GM23338 (cell line): ENCODE results near the gene SEPHS1.

ENCODE experiments used
- EZH2 ChIP-seq: fragments of 200-600 bp; sonication (generic); IDR thresholded peaks from one replicate; pipeline ENCODE4 v1.8.0; 2017; ENCODE audit warnings: antibody characterized with exemption, mild to moderate bottlenecking, low read depth; ENCODE audit not compliant: unreplicated experiment
- POLR2AphosphoS5 ChIP-seq: IDR thresholded peaks from 2 replicates; pipeline ENCODE4 v1.6.1; 2016; ENCODE audit warnings: antibody characterized with exemption, low read depth
- TF ChIP-seq, protein P1 (sequence below), 2 experiments: fragments of 200-600 bp in 1 of 2; sonication (generic) in 1 of 2; conservative IDR thresholded peaks; 2 replicates each; pipeline versions ENCODE4 v1.5.1 to v1.6.1; 2016 to 2017; ENCODE audit warnings: antibody characterized with exemption in 2 of 2, low read depth in 2 of 2, mild to moderate bottlenecking in 2 of 2, moderate library complexity in 1 of 2

DNA sequence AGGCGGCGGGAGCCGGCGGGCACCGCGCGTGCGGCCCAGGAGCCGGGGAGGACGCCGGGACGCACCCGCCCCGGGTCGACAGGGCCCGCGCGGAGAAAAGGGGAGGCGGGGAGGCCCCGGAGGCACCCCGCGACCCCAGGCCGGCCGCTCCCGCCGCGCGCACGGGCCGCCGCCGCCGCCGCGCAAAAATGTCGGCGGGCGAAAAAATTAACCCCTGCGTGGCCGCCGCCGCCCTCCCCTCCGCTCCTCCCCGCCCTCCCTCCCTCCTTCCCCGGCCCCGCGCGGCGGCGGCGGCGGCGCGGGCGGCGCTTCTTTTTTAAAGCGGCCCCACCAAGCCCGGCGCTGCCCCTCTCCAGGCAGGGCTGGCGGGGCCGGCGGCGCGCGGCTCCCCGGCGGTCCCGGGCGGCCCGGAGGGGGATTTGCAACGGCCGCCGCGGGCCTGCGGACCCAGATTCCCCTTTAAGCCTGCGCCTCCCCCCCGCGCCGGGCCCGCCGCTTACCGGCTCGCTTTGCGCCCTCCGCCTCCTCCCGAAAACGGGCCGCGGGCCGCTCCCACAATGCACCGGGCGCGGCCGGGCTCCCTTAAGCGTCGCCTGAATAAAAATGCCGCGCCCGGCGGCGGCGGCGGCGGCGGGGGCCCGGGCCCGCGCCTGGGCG lies 465 bp downstream of the SEPHS1 start:
- TF ChIP-seq, protein P1, sequence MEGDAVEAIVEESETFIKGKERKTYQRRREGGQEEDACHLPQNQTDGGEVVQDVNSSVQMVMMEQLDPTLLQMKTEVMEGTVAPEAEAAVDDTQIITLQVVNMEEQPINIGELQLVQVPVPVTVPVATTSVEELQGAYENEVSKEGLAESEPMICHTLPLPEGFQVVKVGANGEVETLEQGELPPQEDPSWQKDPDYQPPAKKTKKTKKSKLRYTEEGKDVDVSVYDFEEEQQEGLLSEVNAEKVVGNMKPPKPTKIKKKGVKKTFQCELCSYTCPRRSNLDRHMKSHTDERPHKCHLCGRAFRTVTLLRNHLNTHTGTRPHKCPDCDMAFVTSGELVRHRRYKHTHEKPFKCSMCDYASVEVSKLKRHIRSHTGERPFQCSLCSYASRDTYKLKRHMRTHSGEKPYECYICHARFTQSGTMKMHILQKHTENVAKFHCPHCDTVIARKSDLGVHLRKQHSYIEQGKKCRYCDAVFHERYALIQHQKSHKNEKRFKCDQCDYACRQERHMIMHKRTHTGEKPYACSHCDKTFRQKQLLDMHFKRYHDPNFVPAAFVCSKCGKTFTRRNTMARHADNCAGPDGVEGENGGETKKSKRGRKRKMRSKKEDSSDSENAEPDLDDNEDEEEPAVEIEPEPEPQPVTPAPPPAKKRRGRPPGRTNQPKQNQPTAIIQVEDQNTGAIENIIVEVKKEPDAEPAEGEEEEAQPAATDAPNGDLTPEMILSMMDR (conservative IDR thresholded peaks at IDR 0.05; ENCODE audit: low read depth in 2 of 2), result no peak
- TF ChIP-seq EZH2, result no peak
- no peak for TF ChIP-seq POLR2AphosphoS5
